HEK293 (cell line): ENCODE results near the gene SLC39A11.

Experiments used
- CTCF ChIP-seq: fragments of 450-650 bp; formaldehyde crosslinking; IDR thresholded peaks from 2 replicates; pipeline ENCODE4 v1.5.1; 2016; ENCODE audit warnings: missing biosample characterization, missing genetic modification characterization
- SCRT2 ChIP-seq: fragments of 450-650 bp; formaldehyde crosslinking; IDR thresholded peaks from 2 replicates; pipeline ENCODE4 v1.5.1; 2016; ENCODE audit warnings: missing biosample characterization, missing genetic modification characterization
- WT1 ChIP-seq: fragments of 450-650 bp; formaldehyde crosslinking; IDR thresholded peaks from 2 replicates; pipeline ENCODE4 v1.5.1; 2016; ENCODE audit warnings: missing biosample characterization, missing genetic modification characterization
- YY1 ChIP-seq: fragments of 450-650 bp; formaldehyde crosslinking; IDR thresholded peaks from 2 replicates; pipeline ENCODE4 v1.5.1; 2018; ENCODE audit warnings: missing biosample characterization, missing genetic modification characterization
- ZBTB17 ChIP-seq: fragments of 450-650 bp; formaldehyde crosslinking; IDR thresholded peaks from 2 replicates; pipeline ENCODE4 v1.5.1; 2016; ENCODE audit warnings: missing biosample characterization, missing genetic modification characterization
- ZNF221 ChIP-seq: fragments of 450-650 bp; formaldehyde crosslinking; IDR thresholded peaks from 2 replicates; pipeline ENCODE4 v1.5.1; 2017; ENCODE audit warnings: missing biosample characterization, missing genetic modification characterization, borderline replicate concordance
- ZNF223 ChIP-seq: fragments of 450-650 bp; formaldehyde crosslinking; IDR thresholded peaks from 2 replicates; pipeline ENCODE4 v1.5.1; 2016; ENCODE audit warnings: missing biosample characterization, missing genetic modification characterization
- ZNF350 ChIP-seq: fragments of 450-650 bp; formaldehyde crosslinking; IDR thresholded peaks from 2 replicates; pipeline ENCODE4 v1.5.0; 2017; ENCODE audit warnings: missing biosample characterization, mild to moderate bottlenecking, missing genetic modification characterization
- ZNF549 ChIP-seq: fragments of 450-650 bp; IDR thresholded peaks from 2 replicates; pipeline ENCODE4 v1.5.1; 2018; ENCODE audit warnings: missing biosample characterization, missing genetic modification characterization, mild to moderate bottlenecking, inconsistent platforms, moderate library complexity
- TF ChIP-seq, protein P1 (sequence below): fragments of 450-650 bp; formaldehyde crosslinking; IDR thresholded peaks from 2 replicates; pipeline ENCODE4 v1.5.1; 2017; ENCODE audit warnings: missing biosample characterization, missing genetic modification characterization

- TF ChIP-seq YY1 (tag by site-specific recombination): no peak
- no peak for TF ChIP-seq ZNF549 (tag by site-specific recombination)
- no peak for TF ChIP-seq WT1 (tag by site-specific recombination)
- TF ChIP-seq CTCF (tag by site-specific recombination): no peak
- TF ChIP-seq, protein P1, sequence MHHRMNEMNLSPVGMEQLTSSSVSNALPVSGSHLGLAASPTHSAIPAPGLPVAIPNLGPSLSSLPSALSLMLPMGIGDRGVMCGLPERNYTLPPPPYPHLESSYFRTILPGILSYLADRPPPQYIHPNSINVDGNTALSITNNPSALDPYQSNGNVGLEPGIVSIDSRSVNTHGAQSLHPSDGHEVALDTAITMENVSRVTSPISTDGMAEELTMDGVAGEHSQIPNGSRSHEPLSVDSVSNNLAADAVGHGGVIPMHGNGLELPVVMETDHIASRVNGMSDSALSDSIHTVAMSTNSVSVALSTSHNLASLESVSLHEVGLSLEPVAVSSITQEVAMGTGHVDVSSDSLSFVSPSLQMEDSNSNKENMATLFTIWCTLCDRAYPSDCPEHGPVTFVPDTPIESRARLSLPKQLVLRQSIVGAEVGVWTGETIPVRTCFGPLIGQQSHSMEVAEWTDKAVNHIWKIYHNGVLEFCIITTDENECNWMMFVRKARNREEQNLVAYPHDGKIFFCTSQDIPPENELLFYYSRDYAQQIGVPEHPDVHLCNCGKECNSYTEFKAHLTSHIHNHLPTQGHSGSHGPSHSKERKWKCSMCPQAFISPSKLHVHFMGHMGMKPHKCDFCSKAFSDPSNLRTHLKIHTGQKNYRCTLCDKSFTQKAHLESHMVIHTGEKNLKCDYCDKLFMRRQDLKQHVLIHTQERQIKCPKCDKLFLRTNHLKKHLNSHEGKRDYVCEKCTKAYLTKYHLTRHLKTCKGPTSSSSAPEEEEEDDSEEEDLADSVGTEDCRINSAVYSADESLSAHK (tag by site-specific recombination): no peak
- TF ChIP-seq ZNF221 (tag by site-specific recombination): no peak
- no peak for TF ChIP-seq ZNF223 (tag by site-specific recombination)
- no peak for TF ChIP-seq ZNF350 (tag by site-specific recombination)
- TF ChIP-seq ZBTB17 (tag by site-specific recombination): no peak
- TF ChIP-seq SCRT2 (tag by site-specific recombination): no peak
Measured at GRCh38 chr17:72603420-72604242, 488.9 kb downstream of the SLC39A11 start.
